GM18511 (cell line): Measurements from ENCODE around the gene INSC.

Experiments
- ATAC-seq: cut with Tn5 transposase; IDR thresholded peaks from one replicate; pipeline ENCODE4 v1.9.1; 2021; ENCODE audit warnings: mild to moderate bottlenecking, moderate library complexity; ENCODE audit not compliant: unreplicated experiment

Gene INSC

DNA sequence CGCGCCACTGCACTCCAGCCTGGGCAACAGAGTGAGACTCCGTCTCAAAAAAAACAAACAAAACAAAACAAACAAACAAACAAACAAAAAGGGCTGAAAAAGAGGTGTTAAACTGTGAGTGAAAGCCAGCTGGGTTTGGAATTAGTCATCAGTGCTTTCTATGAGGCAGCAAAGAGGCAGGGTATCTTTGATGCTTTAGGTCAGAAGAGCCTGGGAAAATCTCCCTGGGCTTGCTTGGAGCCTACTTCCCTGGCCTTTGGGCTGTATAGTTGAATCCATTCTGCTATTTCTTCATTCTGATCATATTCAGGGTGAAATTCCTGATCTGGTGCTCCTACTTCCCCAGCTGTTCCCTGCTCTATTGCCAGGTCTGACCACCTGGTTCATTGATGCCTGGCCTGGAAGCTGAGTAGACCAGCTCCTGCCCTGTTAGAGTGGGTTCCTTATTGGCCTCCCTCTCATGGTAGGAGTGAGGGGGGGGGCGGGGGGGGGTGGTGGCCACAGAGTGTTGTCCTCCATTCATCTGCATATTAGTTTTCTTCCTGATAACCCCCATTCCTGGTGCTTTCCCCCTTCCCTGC lies 65.6 kb downstream of the INSC start:
- ATAC-seq, result peak; percentile 80

DNA sequence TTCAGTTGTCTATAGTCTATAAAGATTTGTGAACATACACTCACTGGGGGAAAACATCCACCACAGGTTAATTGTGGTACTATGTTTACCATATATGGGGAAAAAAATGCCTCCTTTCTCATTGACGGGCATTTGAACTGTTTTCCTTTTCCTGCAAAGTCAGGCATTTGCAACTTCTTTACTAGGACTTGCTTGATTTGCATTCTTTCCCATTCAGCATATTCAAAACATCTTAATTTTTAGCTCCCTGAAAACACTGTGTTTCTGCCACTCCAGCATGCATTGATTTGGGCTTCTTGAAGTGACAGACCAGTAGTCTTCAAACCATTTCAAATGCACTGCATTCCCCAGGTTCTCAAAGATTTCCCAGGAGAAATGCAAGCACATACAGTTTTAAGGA lies 67.6 kb downstream of the INSC start:
- ATAC-seq, result no peak

DNA sequence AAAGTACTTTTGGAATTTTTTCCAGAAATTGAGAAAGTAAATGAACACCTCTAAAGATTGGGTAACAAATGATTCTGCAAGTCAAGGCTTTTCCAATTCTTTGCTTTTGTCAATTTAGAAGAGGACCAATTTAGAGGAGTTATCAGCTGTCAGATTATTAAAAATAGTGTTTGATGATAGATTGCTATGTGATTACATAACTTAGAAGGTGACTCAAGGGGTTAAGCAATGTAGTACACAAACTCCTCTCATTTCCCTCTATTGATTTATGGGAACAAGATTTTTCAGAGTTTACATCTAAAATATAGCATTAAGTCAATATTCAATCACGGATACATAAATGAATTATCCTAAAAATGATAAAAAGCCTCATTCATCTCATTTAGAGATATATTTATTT lies 70.3 kb downstream of the INSC start:
- ATAC-seq, result no peak

DNA sequence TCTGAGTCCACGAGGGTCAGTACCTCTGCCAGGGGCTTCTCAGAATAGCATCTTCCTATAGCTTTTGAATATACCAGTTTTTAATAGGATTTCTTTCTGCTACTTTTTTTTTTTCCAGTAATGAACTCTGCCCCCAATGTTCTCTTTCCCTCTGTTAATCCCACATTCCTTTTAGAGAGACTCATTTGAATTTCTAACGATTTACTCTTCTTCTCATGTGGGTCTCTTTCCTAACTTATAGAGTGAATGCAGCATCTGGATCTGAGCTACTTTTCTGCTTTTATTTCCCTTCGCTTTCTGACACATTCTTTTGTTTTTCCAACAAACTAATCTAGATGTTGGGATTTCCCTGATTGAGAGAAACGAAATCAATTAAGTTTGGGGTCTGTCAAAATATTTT lies 71.4 kb downstream of the INSC start:
- ATAC-seq, result no peak

DNA sequence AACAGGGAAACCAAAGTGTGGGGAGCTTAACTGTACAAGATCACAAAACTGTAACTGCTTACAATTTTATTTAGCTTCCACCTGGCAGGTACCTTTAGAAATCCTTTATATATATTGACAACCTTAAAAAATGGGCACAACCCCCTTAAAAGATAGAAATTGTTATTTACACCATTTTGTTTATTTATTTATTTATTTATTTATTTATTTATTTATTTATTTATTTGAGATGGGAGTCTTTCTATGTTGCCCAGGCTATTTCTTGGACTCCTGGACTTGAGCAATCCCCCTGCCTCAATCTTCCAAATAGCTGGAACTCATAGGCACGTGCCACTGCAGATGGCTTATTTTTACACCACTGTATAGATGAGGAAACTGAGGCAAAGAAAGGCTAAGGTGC lies 74.5 kb downstream of the INSC start:
- ATAC-seq, result no peak

DNA sequence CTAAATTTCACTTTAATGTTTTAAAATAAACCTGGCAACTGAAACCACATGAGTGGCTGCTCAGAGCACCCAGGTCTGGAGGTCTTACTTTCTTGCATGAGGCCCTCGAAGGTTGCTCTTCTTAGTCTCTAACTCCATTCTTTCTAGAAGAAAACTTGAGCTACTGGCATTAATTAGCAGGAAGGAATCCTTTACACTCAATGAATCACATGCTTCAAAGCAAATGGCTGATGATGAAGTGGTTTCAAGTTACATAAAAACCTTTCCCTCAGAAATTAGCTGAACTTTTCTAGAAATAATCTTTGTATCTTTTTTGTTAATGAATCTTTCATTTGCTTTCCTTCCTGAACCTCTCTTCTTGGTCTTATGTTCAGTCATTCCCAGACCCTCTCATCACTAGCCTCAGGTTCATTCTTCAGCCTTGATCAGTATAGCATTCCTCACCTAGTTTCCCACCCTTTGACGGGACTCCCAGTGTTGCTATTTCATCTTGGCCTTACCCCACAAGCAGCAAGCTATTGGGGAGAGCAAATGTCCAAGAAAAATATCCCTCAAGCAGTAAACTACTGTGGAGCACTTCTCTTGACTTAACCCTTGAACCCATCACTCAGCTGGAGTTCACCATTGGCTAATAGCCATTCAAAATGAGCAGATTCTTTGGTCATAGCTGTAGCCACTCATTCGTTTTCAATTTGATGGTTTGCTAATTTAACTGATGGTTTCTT lies 75.1 kb downstream of the INSC start:
- ATAC-seq, result no peak

DNA sequence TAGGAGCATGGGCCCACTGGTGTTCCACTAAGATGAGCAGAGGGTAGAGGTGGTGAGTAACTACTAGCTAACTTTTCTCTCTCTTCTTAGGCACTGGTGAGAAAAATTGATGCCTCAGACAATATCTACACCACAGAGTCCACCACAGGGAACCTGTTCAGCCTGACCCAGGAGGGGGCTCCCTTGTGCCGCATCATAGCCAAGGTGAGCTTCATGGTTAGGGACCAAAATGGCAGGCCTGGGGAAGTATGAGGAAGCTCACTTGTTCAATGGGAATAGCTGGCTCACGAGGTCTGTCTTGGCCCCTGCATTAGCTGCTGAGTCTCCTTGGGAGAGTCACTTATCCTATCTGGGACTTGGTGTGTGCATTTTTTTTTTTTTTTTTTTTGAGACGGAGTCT lies 75.9 kb downstream of the INSC start:
- ATAC-seq, result no peak

DNA sequence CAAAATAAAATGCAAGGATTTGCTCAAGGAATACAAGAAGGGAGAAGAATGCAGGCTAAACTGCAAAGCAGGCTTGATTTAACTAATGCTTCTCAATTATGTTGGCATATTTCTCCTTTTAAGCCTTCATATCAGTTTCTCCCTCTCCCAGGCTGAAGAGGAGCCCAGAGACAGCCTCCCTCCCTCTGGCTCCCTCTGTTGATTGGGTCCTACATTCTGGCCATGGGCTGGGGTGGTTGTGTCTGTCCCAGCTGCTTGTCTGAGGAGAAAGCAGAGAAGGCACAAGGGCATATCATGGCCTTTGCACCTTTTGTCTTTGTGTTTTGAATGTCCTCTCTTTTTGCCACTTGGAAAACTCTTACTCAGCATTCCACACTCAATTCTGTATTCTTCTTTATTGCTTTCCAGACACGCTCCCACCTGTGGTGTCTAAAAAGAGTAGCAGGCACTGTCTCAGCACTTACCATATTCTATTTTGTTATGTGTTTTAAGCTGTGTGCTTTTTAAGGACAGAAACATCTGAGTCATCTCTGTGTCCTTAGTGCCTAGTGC lies 77.4 kb downstream of the INSC start:
- no peak for ATAC-seq

DNA sequence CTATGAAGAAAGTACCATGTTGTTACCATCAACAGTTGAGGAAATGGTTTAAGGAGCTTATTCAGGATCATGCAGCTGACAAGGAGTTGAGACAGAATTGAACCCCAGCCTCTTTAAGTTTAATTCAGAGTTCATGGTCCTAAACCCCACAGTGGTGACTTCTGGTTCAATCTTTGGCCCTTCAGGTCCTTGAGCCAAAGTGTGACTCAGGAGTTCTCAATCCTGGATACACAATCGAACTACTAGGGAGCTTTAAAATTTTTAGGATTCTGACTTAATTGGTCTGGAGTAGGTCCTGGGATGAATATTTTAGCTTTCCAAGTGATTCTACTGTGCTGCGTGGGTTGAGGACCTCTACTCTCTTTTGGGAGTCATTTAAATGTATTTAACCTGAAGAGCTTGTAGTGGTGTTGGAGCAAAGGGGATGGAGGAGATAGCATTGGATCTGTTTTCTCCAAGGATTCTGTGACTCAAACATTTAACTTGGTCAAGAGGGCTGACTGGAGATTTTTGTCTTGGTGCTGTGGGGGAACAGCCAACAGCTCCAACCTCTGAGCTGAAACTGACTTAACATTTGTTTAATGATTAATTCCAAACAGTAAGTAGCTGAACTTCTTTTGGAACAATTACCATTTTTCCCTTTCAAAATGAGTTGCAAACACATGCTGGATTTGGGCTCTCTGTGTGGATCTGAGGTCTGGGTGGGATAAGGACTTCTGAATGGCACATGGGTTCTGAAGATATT lies 80.1 kb downstream of the INSC start:
- peak; percentile 64 for ATAC-seq

DNA sequence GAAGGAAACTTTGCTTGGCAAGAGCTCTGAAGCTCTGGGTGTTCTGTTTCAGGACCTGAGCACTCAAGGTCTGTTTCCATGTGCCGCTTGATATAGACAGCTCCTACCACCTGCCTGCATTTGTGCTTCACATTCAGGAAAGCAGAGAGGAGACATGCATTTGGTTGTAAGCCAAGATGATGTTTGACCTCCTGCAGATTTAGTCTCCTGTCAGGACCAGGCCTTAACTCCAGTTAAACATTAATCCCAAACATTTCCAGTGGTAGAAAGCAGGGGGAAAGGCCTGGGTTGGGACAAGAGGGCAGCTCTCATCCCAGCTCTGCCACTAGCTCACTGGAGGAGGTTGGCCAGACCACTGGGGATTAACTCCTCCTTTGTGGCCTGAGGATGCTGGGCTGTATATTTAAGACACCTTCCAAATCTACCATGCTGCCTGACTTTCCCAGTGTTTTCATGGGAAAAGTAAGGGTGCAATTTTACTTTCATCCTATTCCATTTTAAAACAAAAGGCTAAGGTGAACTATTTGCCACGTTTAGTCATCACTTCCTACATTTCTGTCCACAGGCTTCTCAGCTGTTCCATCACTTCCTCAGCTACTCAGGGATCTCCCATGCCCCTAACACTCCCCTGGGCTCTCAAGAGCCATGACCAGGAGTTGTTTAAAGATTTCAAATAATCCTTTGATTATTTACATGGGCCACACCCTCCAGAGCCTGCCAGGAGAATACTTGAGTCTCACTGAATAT lies 80.9 kb downstream of the INSC start:
- ATAC-seq, result peak; percentile 16

DNA sequence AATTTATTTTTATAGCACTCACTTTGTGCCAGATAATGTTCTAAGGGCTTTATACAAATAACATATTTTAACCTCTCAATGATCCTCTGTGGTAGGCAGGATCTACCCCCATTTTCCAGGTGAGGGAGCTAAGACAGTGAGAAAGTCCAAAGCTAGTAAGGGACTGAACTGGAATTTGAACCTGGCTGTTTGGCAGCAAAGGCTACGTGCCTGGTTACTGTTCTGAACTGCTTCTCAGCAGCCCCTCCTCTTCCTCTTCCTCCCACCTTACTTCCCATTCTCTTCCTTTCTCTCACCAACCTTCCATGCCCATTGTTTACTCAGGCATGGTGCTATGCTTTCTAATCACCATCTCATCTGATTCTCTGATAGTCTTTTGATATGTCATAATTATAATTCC lies 82.0 kb downstream of the INSC start:
- ATAC-seq, result no peak

DNA sequence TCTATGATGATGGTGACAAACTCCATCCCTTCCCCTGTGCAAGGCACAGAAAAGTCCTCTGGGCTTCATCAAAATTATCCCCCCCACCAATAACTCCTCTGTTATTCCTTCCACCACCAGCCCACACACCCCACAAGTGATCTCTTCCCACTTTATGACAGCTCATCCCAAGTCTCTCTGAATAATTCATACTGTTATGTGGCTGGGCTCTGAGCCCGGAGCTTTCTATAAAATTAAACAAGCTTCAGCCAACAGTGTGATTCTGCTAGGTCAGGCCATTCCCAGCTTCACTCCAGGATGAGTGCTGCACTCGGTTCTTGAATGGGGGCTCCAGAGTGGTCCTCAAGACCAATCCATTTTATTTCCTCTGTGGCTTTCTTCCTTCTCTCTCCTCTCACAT lies 83.0 kb downstream of the INSC start:
- ATAC-seq, result no peak

DNA sequence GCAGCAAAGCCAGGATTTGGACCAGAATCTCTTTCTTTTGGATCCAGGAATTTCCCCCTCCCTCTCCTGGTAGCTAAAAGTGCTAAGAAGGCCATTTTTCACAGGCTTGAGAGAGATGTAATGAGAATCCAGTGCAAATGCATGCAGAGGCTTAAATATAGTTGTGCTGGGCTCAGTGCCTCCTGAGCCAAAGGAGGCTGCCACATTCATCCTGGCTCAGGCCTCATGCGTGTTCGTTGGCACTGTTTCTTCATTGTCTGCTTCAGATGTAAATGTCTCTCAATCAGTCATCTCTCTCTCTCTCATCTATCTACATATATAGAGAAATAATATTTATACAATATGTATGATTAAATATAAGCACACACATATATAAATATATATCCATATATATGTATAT lies 83.6 kb downstream of the INSC start:
- ATAC-seq, result no peak

DNA sequence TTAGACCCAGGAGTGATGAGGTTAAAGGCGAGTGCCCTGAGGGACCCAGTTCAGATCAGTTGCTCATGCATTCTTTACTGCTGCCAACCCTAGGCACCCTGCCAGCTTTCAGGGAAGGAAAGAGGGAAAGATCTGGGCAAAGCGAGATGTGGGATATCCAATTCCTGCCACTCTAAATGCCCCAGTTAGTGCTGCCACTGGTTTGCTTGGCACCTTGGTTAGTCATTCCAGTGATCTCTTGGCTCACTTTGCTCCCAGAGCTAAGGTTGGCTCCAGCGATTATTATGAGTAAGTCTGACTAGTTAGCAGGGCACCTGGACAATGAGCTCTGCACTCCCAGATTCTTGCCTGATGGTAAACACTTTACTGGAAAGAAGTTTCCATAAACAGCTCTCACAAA lies 85.0 kb downstream of the INSC start:
- ATAC-seq, result no peak

DNA sequence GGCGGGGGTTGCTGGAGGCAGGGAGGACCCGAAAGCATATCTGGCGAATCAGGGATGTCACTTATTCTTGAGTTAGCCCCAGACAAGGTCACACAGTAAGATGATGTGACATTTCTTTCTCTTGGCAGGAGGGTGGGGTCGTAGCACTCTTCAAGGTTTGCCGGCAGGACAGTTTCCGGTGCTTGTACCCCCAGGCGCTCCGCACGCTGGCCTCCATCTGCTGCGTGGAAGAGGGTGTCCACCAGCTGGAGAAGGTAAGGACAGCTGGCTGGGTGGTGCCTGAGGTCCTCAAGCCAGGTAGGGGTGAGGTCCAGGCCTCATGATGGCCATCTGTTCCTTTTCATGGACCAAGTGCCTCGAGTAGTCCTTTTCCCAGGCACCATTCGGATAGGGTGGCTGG lies 86.0 kb downstream of the INSC start:
- ATAC-seq, result no peak

DNA sequence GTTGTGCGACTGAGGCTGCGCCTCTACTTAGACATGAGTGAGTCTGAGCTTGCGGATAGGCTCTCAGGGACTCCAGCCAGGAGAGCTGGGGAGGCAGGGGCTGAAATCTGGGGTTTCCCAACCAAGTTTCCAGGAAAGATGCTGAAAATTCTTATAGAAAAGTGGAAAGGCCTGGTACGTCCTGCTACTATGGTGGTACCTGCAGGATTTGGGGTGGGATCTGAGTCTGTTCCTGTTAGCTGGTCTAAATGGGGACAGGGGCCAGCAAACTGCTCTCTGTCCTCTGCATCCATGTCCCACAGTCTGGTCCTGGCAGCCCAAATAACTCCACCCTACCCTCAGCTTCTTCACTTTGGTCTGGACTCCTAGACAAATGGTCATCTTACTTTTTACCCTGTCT lies 86.9 kb downstream of the INSC start:
- no peak for ATAC-seq

DNA sequence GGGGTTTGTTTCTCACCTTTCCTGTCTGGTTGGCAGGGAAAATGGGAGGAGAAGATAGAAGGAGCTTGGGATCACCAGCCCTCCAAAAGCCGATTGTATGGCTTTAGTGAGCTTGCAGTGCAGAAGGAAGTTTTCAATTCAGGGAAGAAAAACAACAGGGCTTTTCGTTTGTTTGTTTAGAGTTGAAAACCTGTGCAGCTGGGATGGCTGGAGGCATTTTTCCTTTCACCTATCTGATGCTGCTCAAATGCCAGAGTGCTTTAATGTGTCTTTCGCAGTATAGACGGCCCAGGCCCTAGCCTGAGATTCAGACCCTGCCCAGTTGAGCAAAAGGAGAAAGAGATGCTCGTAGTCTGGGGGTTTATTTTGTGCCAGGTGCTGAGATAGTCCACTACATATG lies 87.9 kb downstream of the INSC start:
- ATAC-seq, result no peak

DNA sequence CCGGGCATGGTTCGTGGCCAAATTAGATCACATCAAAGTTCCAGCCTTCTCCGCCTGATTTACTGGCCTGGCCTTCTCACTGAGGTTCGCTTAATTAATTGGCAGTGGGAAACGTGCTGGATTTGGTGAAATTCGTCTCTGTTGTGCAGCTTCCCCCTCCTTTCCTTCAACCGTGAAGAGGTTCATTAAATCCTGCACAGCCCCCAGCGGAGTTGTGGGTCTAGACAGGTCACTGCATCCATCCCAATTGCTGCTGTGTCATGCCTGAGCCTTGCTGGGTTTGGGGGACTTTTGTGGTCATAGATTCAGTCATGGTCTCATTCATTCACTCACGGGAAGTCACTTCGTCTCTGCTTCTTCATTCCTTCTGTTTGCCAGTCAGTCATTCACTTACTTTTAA lies 90.0 kb downstream of the INSC start:
- ATAC-seq, result no peak

DNA sequence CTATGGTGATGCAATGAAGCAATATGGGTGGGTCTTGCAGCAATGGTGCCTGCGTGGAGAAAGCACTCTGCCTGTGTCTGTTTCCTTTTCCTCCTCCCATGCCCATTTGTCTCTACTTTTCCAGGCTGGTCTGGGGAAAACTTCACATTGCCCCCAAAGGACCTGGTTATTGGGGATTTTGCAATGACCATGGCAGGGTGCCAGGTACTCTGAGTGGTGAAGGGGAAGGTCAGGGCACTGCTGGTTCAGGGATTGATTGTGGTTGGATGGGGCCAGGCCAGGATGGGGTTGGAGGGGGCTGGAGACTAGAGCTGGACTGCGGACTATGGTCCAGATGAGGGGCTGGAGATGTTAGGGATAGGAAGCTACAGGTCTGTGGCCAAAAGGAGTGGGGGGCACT lies 92.1 kb downstream of the INSC start:
- ATAC-seq, result no peak

DNA sequence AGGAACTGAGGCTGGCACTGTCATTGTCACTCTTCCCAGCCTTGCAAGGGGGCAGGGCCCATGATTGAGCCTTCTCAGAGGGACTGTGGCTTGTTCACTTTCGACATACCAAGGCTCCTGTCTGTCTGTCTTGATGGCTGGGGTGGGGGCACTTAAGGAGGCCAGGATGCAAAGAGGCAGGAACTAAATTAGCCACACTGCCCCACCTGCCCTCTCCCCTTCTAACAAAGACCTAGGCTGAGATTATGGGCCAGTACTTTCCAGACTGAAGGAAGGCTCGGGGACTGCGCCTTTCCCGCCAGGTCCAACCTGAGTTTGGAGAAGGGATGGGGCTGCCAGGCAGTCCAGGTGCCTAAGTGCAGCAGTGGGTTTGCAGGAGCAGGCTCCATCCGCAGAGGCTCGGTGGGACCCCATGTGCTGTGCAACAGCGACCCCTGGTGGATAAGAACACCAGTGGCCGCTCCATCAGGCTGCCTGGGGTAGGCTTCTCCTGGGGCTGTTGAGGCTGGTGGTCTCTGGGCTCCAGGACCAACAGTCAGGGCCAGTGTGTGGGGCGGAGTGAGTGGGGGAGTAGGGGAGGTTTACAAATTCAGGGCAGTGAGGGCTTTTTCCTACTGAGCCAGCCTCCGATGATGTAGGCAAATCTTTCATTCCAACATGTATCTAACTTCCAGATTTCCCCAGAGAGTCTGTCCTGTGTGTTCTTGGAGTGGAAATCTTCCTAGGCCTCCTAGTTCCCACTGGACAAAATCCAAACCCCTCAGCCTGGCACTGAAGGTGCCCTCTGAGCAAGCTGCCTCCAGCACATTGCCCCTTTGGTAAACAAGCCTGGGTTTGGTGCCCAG lies 93.9 kb downstream of the INSC start:
- ATAC-seq, result peak; percentile 98
